HEK293 (cell line): Measurements from ENCODE around the gene ERFE.

ENCODE experiments used
- CTCF ChIA-PET: fragments of 350-600 bp; formaldehyde crosslinking; extraction: SDS; loops from one replicate; lab custom pipeline; 2021; ENCODE audit warnings: antibody characterized with exemption; lab: Yijun Ruan, JAX
- POLR2A ChIA-PET: fragments of 300-600 bp; formaldehyde crosslinking; extraction: SDS; loops from one replicate; lab custom pipeline; 2020; ENCODE audit warnings: antibody characterized with exemption, inconsistent platforms; lab: Yijun Ruan, JAX
- H3K27ac ChIP-seq: fragments of 200-500 bp; sonication (Bioruptor generic); 2 replicates; pipeline ENCODE4 v1.5.1; 2014; ENCODE audit warnings: low read depth, low read length, control low read depth, inconsistent platforms; ENCODE audit errors: extremely low read depth
- H3K36me3 ChIP-seq, 2 experiments: fragments of 200-500 bp in 1 of 2; sonication (Bioruptor generic) in 1 of 2; 1 replicate in 1 of 2; 2 replicates in 1 of 2; pipeline ENCODE4 v1.5.1; 2014 to 2017; ENCODE audit warnings: inconsistent platforms in 2 of 2, low read length in 2 of 2; ENCODE audit not compliant: control insufficient read depth in 2 of 2, insufficient read depth in 1 of 2
- H3K4me1 ChIP-seq: fragments of 200-500 bp; sonication (Bioruptor generic); 2 replicates; pipeline ENCODE4 v1.5.1; 2014; ENCODE audit warnings: mild to moderate bottlenecking, low read length, inconsistent platforms; ENCODE audit not compliant: control insufficient read depth, insufficient read depth
- H3K4me3 ChIP-seq: 2 replicates; pipeline ENCODE4 v1.5.1; 2011; ENCODE audit warnings: low read depth, mild to moderate bottlenecking, control low read depth, low read length, moderate library complexity
- H3K9me3 ChIP-seq: fragments of 200-500 bp; sonication (Bioruptor generic); 2 replicates; pipeline ENCODE4 v1.5.1; 2014; ENCODE audit warnings: low read depth, low read length, inconsistent platforms; ENCODE audit not compliant: control insufficient read depth, insufficient read depth
- IKZF3 ChIP-seq: fragments of 450-650 bp; IDR thresholded peaks from 2 replicates; pipeline ENCODE4 v1.5.0; 2018; ENCODE audit warnings: missing biosample characterization, mild to moderate bottlenecking, missing genetic modification characterization, moderate library complexity
- MZF1 ChIP-seq: fragments of 450-650 bp; formaldehyde crosslinking; IDR thresholded peaks from 2 replicates; pipeline ENCODE4 v1.5.1; 2017; ENCODE audit warnings: missing biosample characterization, missing genetic modification characterization, borderline replicate concordance
- REPIN1 ChIP-seq: fragments of 450-650 bp; formaldehyde crosslinking; IDR thresholded peaks from 2 replicates; pipeline ENCODE4 v1.5.1; 2017; ENCODE audit warnings: missing biosample characterization, missing genetic modification characterization, low read depth
- ZBTB11 ChIP-seq: fragments of 450-650 bp; formaldehyde crosslinking; conservative IDR thresholded peaks from 2 replicates; pipeline ENCODE4 v1.5.1; 2016; ENCODE audit warnings: low read depth, missing biosample characterization, missing genetic modification characterization
- ZNF133 ChIP-seq: fragments of 450-650 bp; formaldehyde crosslinking; IDR thresholded peaks from 2 replicates; pipeline ENCODE4 v1.5.1; 2016; ENCODE audit warnings: missing biosample characterization, missing genetic modification characterization
- ZNF155 ChIP-seq: fragments of 450-650 bp; formaldehyde crosslinking; IDR thresholded peaks from 2 replicates; pipeline ENCODE4 v1.5.1; 2016; ENCODE audit warnings: missing biosample characterization, missing genetic modification characterization
- ZNF223 ChIP-seq: fragments of 450-650 bp; formaldehyde crosslinking; IDR thresholded peaks from 2 replicates; pipeline ENCODE4 v1.5.1; 2016; ENCODE audit warnings: missing biosample characterization, missing genetic modification characterization
- ZNF23 ChIP-seq: fragments of 450-650 bp; formaldehyde crosslinking; IDR thresholded peaks from 2 replicates; pipeline ENCODE4 v1.5.1; 2016; ENCODE audit warnings: missing biosample characterization, missing genetic modification characterization, borderline replicate concordance
- ZNF26 ChIP-seq: fragments of 450-650 bp; formaldehyde crosslinking; IDR thresholded peaks from 2 replicates; pipeline ENCODE4 v1.5.1; 2016; ENCODE audit warnings: missing biosample characterization, missing genetic modification characterization
- ZNF416 ChIP-seq: fragments of 450-650 bp; formaldehyde crosslinking; IDR thresholded peaks from 2 replicates; pipeline ENCODE4 v1.5.1; 2016; ENCODE audit warnings: missing biosample characterization, missing genetic modification characterization
- ZNF423 ChIP-seq: fragments of 450-650 bp; formaldehyde crosslinking; IDR thresholded peaks from 2 replicates; pipeline ENCODE4 v1.5.1; 2016; ENCODE audit warnings: missing biosample characterization, missing genetic modification characterization
- ZNF48 ChIP-seq: fragments of 450-650 bp; formaldehyde crosslinking; IDR thresholded peaks from 2 replicates; pipeline ENCODE4 v1.5.1; 2016; ENCODE audit warnings: missing biosample characterization, missing genetic modification characterization
- ZNF514 ChIP-seq: fragments of 450-650 bp; formaldehyde crosslinking; IDR thresholded peaks from 2 replicates; pipeline ENCODE4 v1.5.1; 2016; ENCODE audit warnings: missing biosample characterization, missing genetic modification characterization
- ZNF549 ChIP-seq: fragments of 450-650 bp; IDR thresholded peaks from 2 replicates; pipeline ENCODE4 v1.5.1; 2018; ENCODE audit warnings: missing biosample characterization, missing genetic modification characterization, mild to moderate bottlenecking, inconsistent platforms, moderate library complexity
- ZNF558 ChIP-seq: fragments of 450-650 bp; formaldehyde crosslinking; IDR thresholded peaks from 2 replicates; pipeline ENCODE4 v1.5.1; 2016; ENCODE audit warnings: missing biosample characterization, missing genetic modification characterization
- ZNF692 ChIP-seq: fragments of 450-650 bp; formaldehyde crosslinking; IDR thresholded peaks from 2 replicates; pipeline ENCODE4 v1.5.1; 2016; ENCODE audit warnings: missing biosample characterization, missing genetic modification characterization
- ZNF768 ChIP-seq: fragments of 450-650 bp; formaldehyde crosslinking; IDR thresholded peaks from 2 replicates; pipeline ENCODE4 v1.5.1; 2018; ENCODE audit warnings: missing biosample characterization, mild to moderate bottlenecking, missing genetic modification characterization
- ZNF776 ChIP-seq: fragments of 450-650 bp; formaldehyde crosslinking; IDR thresholded peaks from 2 replicates; pipeline ENCODE4 v1.5.0; 2017; ENCODE audit warnings: missing biosample characterization, missing genetic modification characterization, borderline replicate concordance
- TF ChIP-seq, protein P1 (sequence below): sonication (generic); formaldehyde crosslinking; IDR thresholded peaks from 2 replicates; pipeline ENCODE4 v1.8.1; 2022; ENCODE audit warnings: mild to moderate bottlenecking, moderate library complexity, missing genetic modification reagents
- TF ChIP-seq, protein P2 (sequence below): fragments of 450-650 bp; formaldehyde crosslinking; IDR thresholded peaks from 2 replicates; pipeline ENCODE4 v1.5.1; 2016; ENCODE audit warnings: missing biosample characterization, missing genetic modification characterization
- TF ChIP-seq, protein P3 (sequence below): fragments of 450-650 bp; formaldehyde crosslinking; conservative IDR thresholded peaks from 2 replicates; pipeline ENCODE4 v1.5.1; 2016; ENCODE audit warnings: low read depth, missing biosample characterization, missing genetic modification characterization

Gene ERFE

DNA sequence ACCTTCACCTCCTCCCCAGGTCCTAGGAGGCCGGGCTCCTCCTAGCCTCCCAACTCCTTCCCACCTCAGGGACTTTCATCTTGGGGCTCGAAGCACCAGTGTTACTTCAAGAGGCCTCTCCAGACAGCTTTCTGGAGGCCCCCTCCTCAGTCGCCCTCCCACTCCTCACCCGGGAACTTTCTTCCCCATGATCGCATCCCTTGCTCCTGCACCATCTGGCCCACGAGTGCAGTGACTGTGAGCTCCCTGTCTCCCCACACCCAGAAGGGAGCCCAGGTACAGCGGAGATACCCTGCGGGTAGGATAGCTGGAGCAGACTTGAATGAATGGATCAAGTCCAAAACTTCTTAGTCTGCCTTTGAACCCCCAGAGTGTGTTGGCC lies 6.1 kb downstream of the ERFE start:
- Histone ChIP-seq H3K9me3 (no peaks in the 10 kb centered on the region), H3K27ac (no peak overlapping the region), H3K36me3 (peaks cover 0 to 43% of the 10 kb centered on the region in 2 experiments; a peak in 1 of 3 replicates)
- TF ChIP-seq IKZF3 (tag by site-specific recombination) (no peak), ZNF416 (tag by site-specific recombination) (no peak), ZNF155 (no peak), ZNF776 (tag by site-specific recombination) (no peak), ZNF26 (no peak), ZNF48 (tag by site-specific recombination) (no peak), ZNF423 (tag by site-specific recombination) (no peak)
- TF ChIP-seq, protein P1, sequence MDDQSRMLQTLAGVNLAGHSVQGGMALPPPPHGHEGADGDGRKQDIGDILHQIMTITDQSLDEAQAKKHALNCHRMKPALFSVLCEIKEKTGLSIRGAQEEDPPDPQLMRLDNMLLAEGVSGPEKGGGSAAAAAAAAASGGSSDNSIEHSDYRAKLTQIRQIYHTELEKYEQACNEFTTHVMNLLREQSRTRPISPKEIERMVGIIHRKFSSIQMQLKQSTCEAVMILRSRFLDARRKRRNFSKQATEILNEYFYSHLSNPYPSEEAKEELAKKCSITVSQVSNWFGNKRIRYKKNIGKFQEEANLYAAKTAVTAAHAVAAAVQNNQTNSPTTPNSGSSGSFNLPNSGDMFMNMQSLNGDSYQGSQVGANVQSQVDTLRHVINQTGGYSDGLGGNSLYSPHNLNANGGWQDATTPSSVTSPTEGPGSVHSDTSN = no peak
- TF ChIP-seq, protein P2, sequence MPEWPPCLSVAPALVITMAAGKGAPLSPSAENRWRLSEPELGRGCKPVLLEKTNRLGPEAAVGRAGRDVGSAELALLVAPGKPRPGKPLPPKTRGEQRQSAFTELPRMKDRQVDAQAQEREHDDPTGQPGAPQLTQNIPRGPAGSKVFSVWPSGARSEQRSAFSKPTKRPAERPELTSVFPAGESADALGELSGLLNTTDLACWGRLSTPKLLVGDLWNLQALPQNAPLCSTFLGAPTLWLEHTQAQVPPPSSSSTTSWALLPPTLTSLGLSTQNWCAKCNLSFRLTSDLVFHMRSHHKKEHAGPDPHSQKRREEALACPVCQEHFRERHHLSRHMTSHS (tag by site-specific recombination) = no peak
- TF ChIP-seq, all 188 proteins: peak for 0
- no peak overlapping the region for H3K4me3 ChIP-seq
- peaks cover 6% of the 10 kb centered on the region; the same call in 1 of the 2 replicates for H3K4me1 ChIP-seq
- CTCF ChIA-PET = interaction anchor here (0.9 kb wide), 1 partner anchor 11 kb away, joined by 3 read pairs; no protein-coding TSS in a partner anchor
- POLR2A ChIA-PET = no interaction called here

GRCh38 chr2:238165288-238165921 lies 6.6 kb downstream of the ERFE start:
- POLR2A ChIA-PET = no interaction called here
- H3K4me1 ChIP-seq = peaks cover 8% of the 10 kb centered on the region; the same call in 1 of the 2 replicates
- H3K9me3 ChIP-seq = no peaks in the 10 kb centered on the region
- H3K27ac ChIP-seq = no peak overlapping the region
- CTCF ChIA-PET = interaction anchor here (0.7 to 0.9 kb wide), 2 partner anchors 11 to 74 kb away, joined by 3 to 5 read pairs; no protein-coding TSS in a partner anchor
- H3K36me3 ChIP-seq = peaks cover 0 to 47% of the 10 kb centered on the region in 2 experiments; a peak in 1 of 3 replicates
- H3K4me3 ChIP-seq = no peak overlapping the region
- TF ChIP-seq ZNF23 (no peak), REPIN1 (tag by site-specific recombination) (no peak), ZNF692 (tag by site-specific recombination) (no peak), ZNF514 (tag by site-specific recombination) (no peak), ZNF558 (tag by site-specific recombination) (no peak), ZNF768 (no peak), ZNF549 (tag by site-specific recombination) (no peak), ZNF223 (tag by site-specific recombination) (no peak), ZNF133 (tag by site-specific recombination) (no peak), MZF1 (tag by site-specific recombination) (no peak), ZBTB11 (tag by site-specific recombination) (no peak)
- TF ChIP-seq, protein P3, sequence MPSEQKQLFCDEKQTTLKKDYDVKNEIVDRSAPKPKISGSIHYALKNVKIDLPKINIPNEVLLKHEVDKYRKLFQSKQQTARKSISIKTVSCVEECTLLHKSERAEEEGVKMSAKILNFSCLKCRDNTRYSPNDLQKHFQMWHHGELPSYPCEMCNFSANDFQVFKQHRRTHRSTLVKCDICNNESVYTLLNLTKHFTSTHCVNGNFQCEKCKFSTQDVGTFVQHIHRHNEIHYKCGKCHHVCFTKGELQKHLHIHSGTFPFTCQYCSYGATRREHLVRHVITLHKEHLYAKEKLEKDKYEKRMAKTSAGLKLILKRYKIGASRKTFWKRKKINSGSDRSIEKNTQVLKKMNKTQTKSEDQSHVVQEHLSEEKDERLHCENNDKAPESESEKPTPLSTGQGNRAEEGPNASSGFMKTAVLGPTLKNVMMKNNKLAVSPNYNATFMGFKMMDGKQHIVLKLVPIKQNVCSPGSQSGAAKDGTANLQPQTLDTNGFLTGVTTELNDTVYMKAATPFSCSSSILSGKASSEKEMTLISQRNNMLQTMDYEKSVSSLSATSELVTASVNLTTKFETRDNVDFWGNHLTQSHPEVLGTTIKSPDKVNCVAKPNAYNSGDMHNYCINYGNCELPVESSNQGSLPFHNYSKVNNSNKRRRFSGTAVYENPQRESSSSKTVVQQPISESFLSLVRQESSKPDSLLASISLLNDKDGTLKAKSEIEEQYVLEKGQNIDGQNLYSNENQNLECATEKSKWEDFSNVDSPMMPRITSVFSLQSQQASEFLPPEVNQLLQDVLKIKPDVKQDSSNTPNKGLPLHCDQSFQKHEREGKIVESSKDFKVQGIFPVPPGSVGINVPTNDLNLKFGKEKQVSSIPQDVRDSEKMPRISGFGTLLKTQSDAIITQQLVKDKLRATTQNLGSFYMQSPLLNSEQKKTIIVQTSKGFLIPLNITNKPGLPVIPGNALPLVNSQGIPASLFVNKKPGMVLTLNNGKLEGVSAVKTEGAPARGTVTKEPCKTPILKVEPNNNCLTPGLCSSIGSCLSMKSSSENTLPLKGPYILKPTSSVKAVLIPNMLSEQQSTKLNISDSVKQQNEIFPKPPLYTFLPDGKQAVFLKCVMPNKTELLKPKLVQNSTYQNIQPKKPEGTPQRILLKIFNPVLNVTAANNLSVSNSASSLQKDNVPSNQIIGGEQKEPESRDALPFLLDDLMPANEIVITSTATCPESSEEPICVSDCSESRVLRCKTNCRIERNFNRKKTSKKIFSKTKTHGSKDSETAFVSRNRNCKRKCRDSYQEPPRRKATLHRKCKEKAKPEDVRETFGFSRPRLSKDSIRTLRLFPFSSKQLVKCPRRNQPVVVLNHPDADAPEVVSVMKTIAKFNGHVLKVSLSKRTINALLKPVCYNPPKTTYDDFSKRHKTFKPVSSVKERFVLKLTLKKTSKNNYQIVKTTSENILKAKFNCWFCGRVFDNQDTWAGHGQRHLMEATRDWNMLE (tag by site-specific recombination) = no peak
